ENCODE results near the gene CLEC10A.
"Not testable (repeated sequence)": the region's sequence is repeated elsewhere in the genome, so short reads cannot be mapped to it uniquely, and the experiment has no call there.

The CLEC10A gene

GRCh38 chr17:7079581-7080455, at the start of gene CLEC10A:
CLEC10A (minus strand) TSS chr17:7080251; CDS start chr17:7078812, 1,439 bp downstream.
- DNase-seq: no peak

GRCh38 chr17:7129311-7129710, 49.3 kb upstream of the CLEC10A start:
- DNase-seq: no peak

DNA sequence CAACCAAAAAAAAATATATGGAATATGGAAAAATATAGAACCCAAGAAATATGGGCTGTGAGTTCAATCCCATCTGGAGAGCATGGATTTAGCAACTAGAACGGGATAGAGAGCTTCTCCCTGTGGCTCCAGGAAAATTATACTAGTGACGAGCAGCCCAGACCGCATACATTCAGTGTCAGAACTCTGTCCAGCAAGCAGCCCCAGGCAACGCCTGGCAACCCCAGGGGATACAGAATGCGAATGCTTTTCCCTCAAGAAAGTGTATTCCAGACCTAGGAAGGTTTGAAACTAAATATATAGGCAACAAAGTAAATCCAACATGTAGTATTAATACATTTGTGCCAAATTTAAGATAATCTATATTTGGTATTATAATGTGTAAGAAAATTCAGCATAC, 48.1 kb upstream of the CLEC10A start:
- DNase-seq: no peak

- not testable (repeated sequence) for DNase-seq
Observed at GRCh38 chr17:7127501-7127900, 47.5 kb upstream of the CLEC10A start.

DNA sequence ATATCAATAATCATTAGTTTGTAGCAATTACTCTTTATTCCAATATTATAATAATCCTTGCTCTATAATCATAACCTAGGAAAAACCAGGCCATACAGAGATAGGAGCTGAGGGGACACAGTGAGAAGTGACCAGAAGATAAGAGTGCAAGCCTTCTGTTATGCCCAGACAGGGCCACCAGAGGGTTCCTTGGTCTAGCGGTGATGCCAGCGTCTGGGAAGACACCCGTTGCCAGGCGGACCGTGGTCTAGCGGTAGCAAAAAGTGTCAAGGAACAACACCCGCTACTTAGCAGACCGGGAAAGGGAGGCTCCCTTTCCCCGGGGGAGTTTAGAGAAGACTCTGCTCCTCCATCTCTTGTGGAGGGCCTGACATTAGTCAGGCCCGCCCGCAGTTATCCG, 46.3 kb upstream of the CLEC10A start:
- DNase-seq: not testable (repeated sequence)

DNA sequence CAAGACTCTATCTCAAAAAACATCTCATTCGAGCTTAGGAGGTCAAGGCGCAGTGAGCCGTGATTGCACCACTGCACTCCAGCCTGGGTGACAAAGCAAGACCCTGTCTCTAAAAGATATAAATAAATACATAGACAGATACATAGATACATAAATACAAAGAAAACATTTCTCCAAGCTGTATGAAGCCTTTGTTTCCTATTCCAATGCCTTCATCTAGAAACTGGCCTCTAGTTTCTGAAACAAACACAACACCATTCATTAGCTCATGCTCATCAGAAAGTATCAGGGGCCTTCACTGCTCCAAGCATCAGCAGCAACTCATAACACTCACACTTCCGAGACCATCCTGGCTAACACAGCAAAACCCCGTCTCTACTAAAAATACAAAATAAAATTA, 44.9 kb upstream of the CLEC10A start:
- DNase-seq: no peak

GRCh38 chr17:7123844-7124243, 43.8 kb upstream of the CLEC10A start:
- DNase-seq: no peak

DNA sequence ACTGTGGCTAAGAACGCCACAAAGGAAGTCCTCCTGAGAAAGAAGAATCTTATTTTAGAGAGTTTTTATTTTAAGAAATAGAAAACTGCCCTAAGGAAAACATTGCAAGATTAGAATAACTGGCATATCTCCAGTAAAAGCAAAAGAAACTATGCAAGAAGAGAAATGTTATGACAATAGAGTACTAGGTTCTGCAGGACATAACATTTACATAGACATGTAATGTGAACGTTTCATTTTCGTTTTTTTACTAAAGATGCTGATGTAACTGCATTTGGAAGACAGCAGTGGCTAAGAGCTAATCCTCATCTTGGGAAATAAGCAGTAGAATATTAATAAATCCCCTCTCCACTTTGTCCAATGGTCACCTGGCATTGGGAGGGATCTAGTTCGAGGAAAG, 42.3 kb upstream of the CLEC10A start:
- DNase-seq: no peak

DNA sequence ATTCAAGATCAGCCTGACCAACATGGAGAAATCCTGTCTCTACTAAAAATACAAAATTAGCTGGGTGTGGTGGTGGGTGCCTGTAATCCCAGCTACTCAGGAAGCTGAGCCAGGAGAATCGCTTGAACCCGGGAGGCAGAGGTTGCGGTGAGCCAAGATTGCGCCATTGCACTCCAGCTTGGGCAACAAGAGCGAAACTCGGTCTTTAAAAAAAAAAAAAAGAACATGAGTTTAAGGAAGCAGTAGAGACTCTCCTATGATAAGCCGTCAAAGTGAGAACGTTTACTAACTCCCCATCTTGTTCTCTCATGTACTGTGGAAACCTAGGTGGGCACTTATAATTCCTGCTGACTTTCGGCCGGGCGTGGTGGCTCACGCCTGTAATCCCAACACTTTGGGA, 40.6 kb upstream of the CLEC10A start:
- DNase-seq: not testable (repeated sequence)

DNA sequence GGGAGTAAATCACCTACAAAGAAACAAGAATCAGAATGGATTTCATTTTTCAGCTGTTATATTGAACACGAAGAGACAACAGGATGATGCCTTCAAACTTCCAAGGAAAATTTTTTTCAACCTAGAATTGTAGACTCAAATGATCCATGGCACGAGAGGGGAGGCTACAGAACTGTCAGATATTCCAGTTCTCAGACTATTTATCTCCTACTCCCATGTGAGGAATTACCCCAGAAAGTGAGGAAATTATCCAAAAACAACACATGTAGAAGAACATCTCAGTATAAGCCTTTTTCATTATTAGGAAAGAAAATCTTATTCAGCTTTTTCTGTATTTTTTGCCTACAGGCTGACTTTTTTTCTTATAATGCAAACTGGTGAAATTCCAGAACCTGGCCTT, 40.1 kb upstream of the CLEC10A start:
- DNase-seq: no peak

GRCh38 chr17:7119314-7119713, 39.3 kb upstream of the CLEC10A start:
- DNase-seq: no peak

DNA sequence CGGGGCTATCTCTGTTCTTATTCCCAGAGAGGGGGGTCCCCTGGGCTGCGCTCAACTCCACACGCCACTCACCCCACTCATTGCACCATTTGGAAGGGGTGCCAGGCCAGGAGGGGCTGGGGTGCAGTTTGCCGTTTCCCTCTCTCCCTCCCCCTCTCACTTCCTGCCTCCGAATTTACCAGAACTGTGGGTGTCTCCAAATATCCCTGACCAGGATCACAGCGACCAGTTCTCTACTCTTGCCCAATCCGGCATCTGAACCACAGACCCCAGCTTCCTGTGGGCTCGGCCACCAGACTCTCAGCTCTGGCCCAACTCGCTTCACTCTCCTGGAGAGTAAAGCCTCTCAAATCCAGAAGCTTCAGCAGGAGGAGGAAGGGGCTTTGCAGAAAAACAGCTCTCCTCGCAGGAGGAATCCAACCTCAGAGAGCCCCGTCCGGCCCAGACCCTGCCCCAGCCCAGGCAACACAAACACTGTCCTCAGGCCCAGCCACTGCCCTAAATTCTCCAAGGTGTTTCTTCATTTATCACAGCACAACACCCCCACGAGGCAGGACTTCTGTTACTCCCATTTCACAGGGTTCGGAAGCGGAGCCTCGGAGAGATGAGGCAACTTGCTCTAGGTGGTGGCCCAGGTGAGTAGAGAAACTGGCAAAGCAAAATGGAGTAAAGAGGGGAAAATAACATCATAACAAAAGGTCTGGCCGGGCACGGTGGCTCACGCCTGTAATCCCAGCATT, 35.0 kb upstream of the CLEC10A start:
- DNase-seq: no peak

- no peak for DNase-seq
Observed at GRCh38 chr17:7114241-7114874, 34.3 kb upstream of the CLEC10A start, which contains the start of gene ASGR2. ASGR2 (minus strand) TSS chr17:7114822; CDS start chr17:7114240, 582 bp downstream.

GRCh38 chr17:7113273-7114071, 33.4 kb upstream of the CLEC10A start:
- DNase-seq: no peak

GRCh38 chr17:7112510-7113108, 32.6 kb upstream of the CLEC10A start:
- DNase-seq: no peak

DNA sequence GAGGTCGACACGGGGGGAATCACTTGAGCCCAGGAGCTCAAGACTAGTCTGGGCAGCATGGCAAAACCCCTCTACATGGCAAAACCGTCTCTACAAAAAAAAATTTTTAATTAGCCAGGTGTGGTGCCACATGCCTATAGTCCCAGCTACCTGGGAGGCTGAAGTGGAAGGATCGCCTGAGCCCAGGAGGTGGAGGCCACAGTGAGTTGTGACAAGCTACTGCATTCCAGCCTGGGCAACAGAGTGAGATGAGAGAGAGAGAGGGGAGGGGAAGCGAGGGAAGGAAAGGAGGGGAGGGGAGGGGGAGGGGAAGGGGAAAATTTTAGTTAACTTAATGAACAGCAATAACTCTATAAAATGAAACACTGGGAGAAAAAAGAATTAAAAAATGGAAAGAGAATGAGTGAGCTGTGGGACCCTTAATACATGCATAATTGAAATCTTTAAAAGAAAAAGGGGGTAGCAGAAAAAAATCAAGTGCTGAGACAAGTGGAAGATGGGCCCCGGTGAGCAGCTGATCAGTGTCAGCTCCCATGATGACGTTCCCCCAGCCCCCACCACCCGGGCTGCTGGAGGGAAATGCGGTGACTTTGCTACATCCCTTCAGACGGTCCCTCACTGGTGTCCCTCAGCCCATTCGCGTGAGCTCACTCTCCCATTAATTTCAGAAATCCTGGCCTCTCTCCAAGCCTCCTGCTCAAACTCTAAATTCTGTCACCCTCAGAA, 31.9 kb upstream of the CLEC10A start:
- no peak for DNase-seq

- no peak for DNase-seq
Observed at GRCh38 chr17:7110617-7111306, 30.7 kb upstream of the CLEC10A start.

GRCh38 chr17:7109461-7110322, 29.6 kb upstream of the CLEC10A start:
- no peak for DNase-seq

DNA sequence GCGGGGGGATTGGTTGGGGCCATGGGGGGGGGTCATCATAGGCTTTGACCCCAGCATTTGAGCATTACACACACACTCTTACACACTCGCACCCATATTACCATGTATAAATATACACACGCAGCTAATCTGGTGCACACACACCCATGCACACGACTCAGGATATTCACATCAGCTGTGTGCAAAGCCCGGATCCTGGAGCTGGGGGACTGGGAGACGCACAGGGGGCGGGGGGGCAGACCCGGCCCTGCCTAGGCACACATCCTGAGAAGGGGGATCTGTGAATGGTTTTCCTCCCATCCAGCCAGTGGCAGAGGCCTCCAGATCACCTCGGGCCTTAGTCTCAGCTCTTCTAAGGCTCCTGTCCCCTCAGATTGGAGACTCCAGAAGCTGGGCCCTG, 28.9 kb upstream of the CLEC10A start:
- DNase-seq: no peak

GRCh38 chr17:7108560-7108925, 28.5 kb upstream of the CLEC10A start:
- DNase-seq: no peak

Measured in stimulated activated CD4-positive, alpha-beta T cell treated with anti-CD3 and anti-CD28 coated beads, Interleukin-1b, Interleukin-23, amount 100 ng/mL, for 48 hours (primary cell).